Renal pelvis (tissue), 12 donors: Measurements from ENCODE around the gene OR14K1. TPM values are rescaled to one million over a fixed set of nuclear protein-coding genes. Genes with fewer than 3 reads are reported as not detected.
"Not testable (repeated sequence)": the region's sequence is repeated elsewhere in the genome, so short reads cannot be mapped to it uniquely, and the experiment has no call there.

Experiments used
- DNase-seq: peaks from one replicate; pipeline ENCODE4 v3.0.0-alpha.2; 2013
- long read RNA-seq, 16 experiments: transcript quantifications; one replicate each; lab custom pipeline, GENCODE V29; 2026
- polyA plus RNA-seq, 3 donors: library from polyadenylated mRNA; unstranded; fragments of 120-200 nt; gene quantifications; one replicate each; pipeline ENCODE4 v1.2.1, GENCODE V29; 2013; ENCODE audit not compliant: insufficient read length in 3 of 3

The OR14K1 gene
- not detected for polyA plus RNA-seq
- long read RNA-seq, donor 1 = 0 reads
- long read RNA-seq, donor 2 = 0 reads
- long read RNA-seq, donor 3 = 0 reads
- long read RNA-seq, donor 4 = 0 reads
- long read RNA-seq, donor 5 = 0 reads
- long read RNA-seq, donor 6 = 0 reads
- long read RNA-seq, donor 7 = 0 reads
- long read RNA-seq, donor 8 = 0 reads
- long read RNA-seq, donor 9 = 0 reads
- long read RNA-seq, donor 10 = 0 reads
- long read RNA-seq, donor 11 = 0 reads
- long read RNA-seq, donor 12 = 0 reads
- long read RNA-seq, donor 13 = 0 reads
- long read RNA-seq, donor 14 = 0 reads
- long read RNA-seq, donor 15 = 0 reads
- long read RNA-seq, donor 16 = 0 reads

- no peak for DNase-seq
These were observed at the start of gene OR14K1 for GRCh38 chr1:247738315-247738714. Gene OR14K1, plus strand, starts transcription at chr1:247738615. Its CDS starts 0 bp downstream, at chr1:247738615.

- DNase-seq = no peak
These were observed 37.1 kb upstream of the OR14K1 start for GRCh38 chr1:247701338-247701737.

GRCh38 chr1:247710681-247711080 is 27.7 kb upstream of the OR14K1 start:
- DNase-seq = not testable (repeated sequence)

- DNase-seq = no peak
These were observed 24.7 kb upstream of the OR14K1 start for GRCh38 chr1:247713753-247714152.

- no peak for DNase-seq
These were observed 21.9 kb upstream of the OR14K1 start, which contains the start of gene OR6F1 for GRCh38 chr1:247716546-247716945. Gene OR6F1, minus strand, starts transcription at chr1:247716646. Its CDS starts 3,891 bp downstream, at chr1:247712755.

GRCh38 chr1:247721222-247721621 is 17.2 kb upstream of the OR14K1 start:
- DNase-seq = no peak

- DNase-seq = no peak
These were observed 2.3 kb downstream of the OR14K1 start for GRCh38 chr1:247740721-247741120.

- DNase-seq = no peak
These were observed 3.3 kb downstream of the OR14K1 start for GRCh38 chr1:247741756-247742155.

GRCh38 chr1:247742215-247742760 is 3.9 kb downstream of the OR14K1 start:
- not testable (repeated sequence) for DNase-seq

- DNase-seq = no peak
These were observed 8.0 kb downstream of the OR14K1 start for GRCh38 chr1:247746391-247746935.

GRCh38 chr1:247747616-247748015 is 9.2 kb downstream of the OR14K1 start:
- DNase-seq = no peak

GRCh38 chr1:247748041-247748440 is 9.6 kb downstream of the OR14K1 start, which contains the start of gene OR14A2:
Gene OR14A2, minus strand, starts transcription at chr1:247748141.
- no peak for DNase-seq

- DNase-seq = no peak
These were observed 11.5 kb downstream of the OR14K1 start for GRCh38 chr1:247749870-247750269.

- DNase-seq = not testable (repeated sequence)
These were observed 15.9 kb downstream of the OR14K1 start for GRCh38 chr1:247754311-247754710.

GRCh38 chr1:247760456-247760855 is 22.0 kb downstream of the OR14K1 start, which contains the start of gene OR1C1:
Gene OR1C1, minus strand, starts transcription at chr1:247760556. Its CDS starts 2,150 bp downstream, at chr1:247758406.
- no peak for DNase-seq

GRCh38 chr1:247769603-247770002 is 31.2 kb downstream of the OR14K1 start:
- no peak for DNase-seq

Other genes starting within 250 kb of the OR14K1 start
- under 1 TPM; 0.23 to 0.99 (median 0.90) TPM for gene OR2C3, start 202.2 kb upstream of the OR14K1 start, polyA plus RNA-seq
- gene GCSAML, start 189.5 kb upstream of the OR14K1 start, polyA plus RNA-seq = 1 to 10 TPM in 1 of 3 donors, under 1 TPM in 2; 0.38 to 1.3 (median 0.58) TPM
- not detected for gene OR2G2, start 150.3 kb upstream of the OR14K1 start, polyA plus RNA-seq
- gene OR2G3, start 133.0 kb upstream of the OR14K1 start, polyA plus RNA-seq = not detected
- gene OR13G1, start 58.9 kb upstream of the OR14K1 start, polyA plus RNA-seq = under 1 TPM in 1 of 3 donors, not detected in 2; 0.06 TPM
- gene OR6F1, start 22.0 kb upstream of the OR14K1 start, polyA plus RNA-seq = not detected
- not detected for gene OR14A2, start 9.5 kb downstream of the OR14K1 start, polyA plus RNA-seq
- not detected for gene OR1C1, start 21.9 kb downstream of the OR14K1 start, polyA plus RNA-seq
- not detected for gene OR14A16, start 85.5 kb downstream of the OR14K1 start, polyA plus RNA-seq
- gene OR11L1, start 103.3 kb downstream of the OR14K1 start, polyA plus RNA-seq = not detected
- gene TRIM58, start 118.6 kb downstream of the OR14K1 start, polyA plus RNA-seq = 1 to 10 TPM in 2 of 3 donors, under 1 TPM in 1; 0.75 to 1.9 (median 1.1) TPM
- gene OR2W3, start 157.0 kb downstream of the OR14K1 start, polyA plus RNA-seq = under 1 TPM; 0.20 to 0.55 (median 0.24) TPM
- not detected for gene OR2T8, start 181.6 kb downstream of the OR14K1 start, polyA plus RNA-seq
- not detected for gene OR2AJ1, start 186.3 kb downstream of the OR14K1 start, polyA plus RNA-seq
- gene OR2L8, start 210.2 kb downstream of the OR14K1 start, polyA plus RNA-seq = not detected
- not detected for gene OR2AK2, start 226.6 kb downstream of the OR14K1 start, polyA plus RNA-seq